Trophoblast cell (in vitro differentiated cells and primary cell): ENCODE measurements around the gene PCMTD2.

ENCODE experiments used
- DNase-seq, 2 donors: peaks; one replicate each; pipeline ENCODE4 v3.0.0-alpha.2; 2016
- H2AFZ ChIP-seq: 2 replicates; pipeline ENCODE4 v1.6.1; 2013; ENCODE audit warnings: low read length, moderate library complexity, mild to moderate bottlenecking; ENCODE audit not compliant: insufficient read depth, poor library complexity
- H2AK5ac ChIP-seq: 2 replicates; pipeline ENCODE4 v1.6.1; 2013; ENCODE audit warnings: mild to moderate bottlenecking, low read length
- H2BK120ac ChIP-seq: 2 replicates; pipeline ENCODE4 v1.6.1; 2013; ENCODE audit warnings: low read length, mild to moderate bottlenecking, moderate library complexity; ENCODE audit not compliant: insufficient read depth, poor library complexity
- H2BK12ac ChIP-seq: 2 replicates; pipeline ENCODE4 v1.6.1; 2013; ENCODE audit warnings: mild to moderate bottlenecking, low read length, moderate library complexity
- H2BK5ac ChIP-seq: 2 replicates; pipeline ENCODE4 v1.6.1; 2013; ENCODE audit warnings: low read length, low read depth, moderate library complexity, mild to moderate bottlenecking; ENCODE audit not compliant: poor library complexity
- H3K14ac ChIP-seq: 2 replicates; pipeline ENCODE4 v1.6.1; 2013; ENCODE audit warnings: mild to moderate bottlenecking, low read length
- H3K18ac ChIP-seq: 2 replicates; pipeline ENCODE4 v1.6.1; 2013; ENCODE audit warnings: mild to moderate bottlenecking, low read length
- H3K23ac ChIP-seq: 2 replicates; pipeline ENCODE4 v1.6.1; 2013; ENCODE audit warnings: low read length
- H3K27ac ChIP-seq: 2 replicates; pipeline ENCODE4 v1.5.1; 2013; ENCODE audit warnings: low read depth, mild to moderate bottlenecking, inconsistent platforms, low read length, moderate library complexity
- H3K27me3 ChIP-seq: 2 replicates; pipeline ENCODE4 v1.6.1; 2013; ENCODE audit warnings: inconsistent platforms, mild to moderate bottlenecking, low read length, moderate library complexity; ENCODE audit not compliant: insufficient read depth
- H3K36me3 ChIP-seq, 2 experiments: 1 replicate in 1 of 2; 2 replicates in 1 of 2; pipeline ENCODE4 v1.6.1; 2013; ENCODE audit warnings: low read length in 2 of 2, mild to moderate bottlenecking in 2 of 2, moderate library complexity in 1 of 2; ENCODE audit not compliant: insufficient read depth in 2 of 2, control insufficient read depth in 1 of 2
- H3K4ac ChIP-seq: 2 replicates; pipeline ENCODE4 v1.6.1; 2013; ENCODE audit warnings: low read depth, mild to moderate bottlenecking, low read length, moderate library complexity
- H3K4me1 ChIP-seq, 2 experiments: 1 replicate in 1 of 2; 2 replicates in 1 of 2; pipeline ENCODE4 v1.6.1; 2013; ENCODE audit warnings: low read length in 2 of 2, mild to moderate bottlenecking in 2 of 2, moderate library complexity in 1 of 2; ENCODE audit not compliant: insufficient read depth in 2 of 2, control insufficient read depth in 1 of 2
- H3K4me2 ChIP-seq: 2 replicates; pipeline ENCODE4 v1.6.1; 2013; ENCODE audit warnings: inconsistent platforms, mild to moderate bottlenecking, low read length, moderate library complexity
- H3K4me3 ChIP-seq: 2 replicates; pipeline ENCODE4 v1.5.1; 2013; ENCODE audit warnings: mild to moderate bottlenecking, low read depth, low read length, inconsistent platforms
- H3K79me1 ChIP-seq: one replicate; pipeline ENCODE4 v1.6.1; 2013; ENCODE audit warnings: low read length
- H3K79me2 ChIP-seq: 2 replicates; pipeline ENCODE4 v1.6.1; 2013; ENCODE audit warnings: low read length, mild to moderate bottlenecking; ENCODE audit not compliant: control insufficient read depth, insufficient read depth, poor library complexity
- H3K9ac ChIP-seq: 2 replicates; pipeline ENCODE4 v1.6.1; 2013; ENCODE audit warnings: mild to moderate bottlenecking, low read length
- H3K9me3 ChIP-seq: 2 replicates; pipeline ENCODE4 v1.6.1; 2013; ENCODE audit warnings: low read depth, mild to moderate bottlenecking, control low read depth, inconsistent platforms, low read length; ENCODE audit not compliant: insufficient read depth
- H4K12ac ChIP-seq: 2 replicates; pipeline ENCODE4 v1.6.1; 2013; ENCODE audit warnings: low read depth, mild to moderate bottlenecking, low read length, moderate library complexity
- H4K8ac ChIP-seq: 2 replicates; pipeline ENCODE4 v1.6.1; 2013; ENCODE audit warnings: low read depth, mild to moderate bottlenecking, low read length, moderate library complexity
- H4K91ac ChIP-seq: one replicate; pipeline ENCODE4 v1.6.1; 2013; ENCODE audit warnings: low read depth, mild to moderate bottlenecking, low read length, moderate library complexity
- WGBS: extraction: QIAGEN DNeasy Blood & Tissue Kit; methylation state at CpG from one replicate; pipeline ENCODE4 v1.1.7; 2013; ENCODE audit warnings: missing lambda C conversion rate; ENCODE audit not compliant: insufficient read length, insufficient coverage; ENCODE audit errors: extremely low coverage; 5-methylcytosine and 5-hydroxymethylcytosine counted together

Gene PCMTD2

DNA sequence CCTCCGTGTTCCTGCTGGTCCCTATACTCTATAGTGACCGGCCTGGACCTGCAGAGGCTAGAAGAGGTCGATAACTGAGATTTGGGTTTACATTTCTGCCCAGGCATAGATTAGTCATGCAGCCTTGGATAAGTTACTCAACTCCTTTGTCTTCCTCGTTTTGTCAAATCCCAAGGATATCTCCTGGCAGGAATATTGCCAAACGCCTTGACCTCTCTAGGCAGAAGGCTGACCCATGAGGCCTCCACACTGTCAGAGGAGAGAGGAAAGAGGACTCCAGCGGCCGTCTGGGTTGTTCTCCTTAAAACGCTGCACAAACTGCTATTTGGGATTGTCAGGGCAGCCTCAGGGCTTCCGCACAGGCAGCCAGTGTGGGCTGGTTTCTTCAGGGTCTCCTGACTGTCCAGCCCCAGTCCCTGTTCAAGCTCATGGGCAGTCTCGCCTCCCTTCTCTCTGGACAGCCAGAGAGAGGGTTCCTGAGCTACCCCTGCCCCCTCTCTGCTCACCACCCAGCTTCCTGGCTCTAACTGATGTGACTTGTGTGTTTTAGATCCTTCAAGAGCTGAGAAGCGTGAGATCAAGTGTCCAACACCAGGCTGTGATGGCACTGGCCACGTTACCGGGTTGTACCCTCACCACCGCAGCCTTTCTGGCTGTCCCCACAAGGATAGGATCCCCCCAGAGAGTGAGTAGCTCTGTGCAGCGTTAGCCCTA lies 44.7 kb upstream of the PCMTD2 start:
- no peak for DNase-seq
- H3K27ac ChIP-seq = no peak overlapping the region
- H3K79me1 ChIP-seq = no peaks in the 10 kb centered on the region
- peaks cover 3% of the 10 kb centered on the region for H3K9me3 ChIP-seq
- H3K18ac ChIP-seq = no peak overlapping the region
- H4K12ac ChIP-seq = no peak overlapping the region
- H4K8ac ChIP-seq = no peak overlapping the region
- H3K14ac ChIP-seq = no peak overlapping the region
- WGBS = no CpG with 5 or more reads among the region's 15 CpGs
- no peaks in the 10 kb centered on the region for H3K79me2 ChIP-seq
- no peak overlapping the region for H2BK5ac ChIP-seq
- no peak overlapping the region for H2AFZ ChIP-seq
- no peaks in the 10 kb centered on the region for H3K4me1 ChIP-seq
- no peak overlapping the region for H2BK120ac ChIP-seq
- no peak overlapping the region for H3K4me2 ChIP-seq
- no peak overlapping the region for H3K4me3 ChIP-seq
- no peak overlapping the region for H3K9ac ChIP-seq
- H2BK12ac ChIP-seq = no peak overlapping the region
- no peaks in the 10 kb centered on the region for H3K27me3 ChIP-seq
- no peak overlapping the region for H2AK5ac ChIP-seq
- no peak overlapping the region for H4K91ac ChIP-seq
- H3K23ac ChIP-seq = no peak overlapping the region
- H3K36me3 ChIP-seq = no peaks in the 10 kb centered on the region
- H3K4ac ChIP-seq = no peak overlapping the region

DNA sequence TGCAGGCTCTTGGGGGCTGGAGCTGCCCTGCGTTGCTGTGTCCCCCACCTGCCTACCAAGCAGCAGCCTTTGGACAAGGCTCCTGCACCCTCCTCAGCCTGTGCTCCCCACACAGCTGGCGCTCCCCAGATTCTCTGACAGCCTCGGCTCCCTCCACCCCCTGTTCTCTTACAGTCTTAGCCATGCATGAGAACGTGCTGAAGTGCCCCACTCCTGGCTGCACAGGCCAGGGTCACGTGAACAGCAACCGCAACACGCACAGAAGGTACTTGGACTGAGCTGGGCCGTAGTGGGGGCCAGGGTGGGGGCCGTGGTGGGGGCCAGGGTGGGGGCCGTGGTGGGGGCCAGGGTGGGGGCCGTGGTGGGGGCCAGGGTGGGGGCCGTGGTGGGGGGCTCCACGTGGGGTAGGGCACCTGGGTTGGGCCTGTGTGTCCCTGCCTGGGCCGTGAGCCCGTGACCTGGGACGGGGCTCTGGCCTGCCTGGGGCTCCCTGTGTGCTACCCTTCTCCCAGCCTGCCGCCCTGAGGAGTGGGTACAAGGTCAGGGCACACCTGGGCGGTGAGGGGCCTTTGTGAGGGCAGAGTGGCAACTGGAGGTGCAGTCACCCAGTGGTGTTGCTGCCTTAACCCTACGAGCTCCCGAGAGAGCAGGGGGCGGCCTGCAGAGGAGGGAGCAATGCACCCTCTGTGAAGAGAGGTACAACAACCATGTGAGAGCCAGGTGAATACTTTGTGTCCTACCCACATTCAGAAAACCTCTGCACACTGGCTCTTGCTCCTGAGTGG lies 43.5 kb upstream of the PCMTD2 start:
- Histone ChIP-seq H3K9me3 (no peaks in the 10 kb centered on the region), H2BK12ac (no peak overlapping the region), H3K27ac (no peak overlapping the region), H3K9ac (no peak overlapping the region), H3K4me3 (no peak overlapping the region), H3K14ac (no peak overlapping the region), H3K36me3 (no peaks in the 10 kb centered on the region), H3K4ac (no peak overlapping the region), H3K4me2 (no peak overlapping the region), H3K79me2 (no peaks in the 10 kb centered on the region), H3K4me1 (no peaks in the 10 kb centered on the region), H2AFZ (no peak overlapping the region), H3K18ac (no peak overlapping the region), H3K79me1 (no peaks in the 10 kb centered on the region), H3K27me3 (no peaks in the 10 kb centered on the region), H4K12ac (no peak overlapping the region), H4K91ac (no peak overlapping the region), H2BK120ac (no peak overlapping the region), H2BK5ac (no peak overlapping the region), H4K8ac (no peak overlapping the region), H2AK5ac (no peak overlapping the region), H3K23ac (no peak overlapping the region)
- DNase-seq = no peak
- WGBS = no CpG with 5 or more reads among the region's 21 CpGs

DNA sequence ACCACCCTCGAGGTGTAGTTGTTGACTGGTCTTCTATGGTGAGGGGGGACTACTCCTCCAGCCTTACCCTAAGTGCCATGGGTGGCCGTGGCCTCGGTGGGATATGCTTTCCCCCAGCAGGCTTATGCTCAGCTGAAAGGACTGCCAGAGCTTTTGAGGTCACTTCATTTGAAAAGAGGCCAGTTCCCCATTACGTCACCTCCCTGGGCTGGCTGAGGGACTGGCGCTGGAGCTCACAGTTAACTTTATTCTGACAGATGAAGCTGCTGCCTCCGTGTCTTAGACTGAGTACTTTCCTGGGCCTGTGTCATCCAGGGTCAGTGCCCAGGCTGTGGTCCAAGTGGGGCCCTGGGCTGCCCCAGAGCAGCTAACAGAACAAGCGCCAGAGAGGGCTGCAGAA lies 42.8 kb upstream of the PCMTD2 start:
- no peak overlapping the region for H3K4ac ChIP-seq
- no peaks in the 10 kb centered on the region for H3K79me1 ChIP-seq
- H3K79me2 ChIP-seq = no peaks in the 10 kb centered on the region
- no peak for DNase-seq
- H3K14ac ChIP-seq = no peak overlapping the region
- no peak overlapping the region for H3K4me3 ChIP-seq
- H2BK5ac ChIP-seq = no peak overlapping the region
- no peaks in the 10 kb centered on the region for H3K4me1 ChIP-seq
- no peak overlapping the region for H3K18ac ChIP-seq
- H3K4me2 ChIP-seq = no peak overlapping the region
- H3K36me3 ChIP-seq = no peaks in the 10 kb centered on the region
- H3K9me3 ChIP-seq = no peaks in the 10 kb centered on the region
- H3K23ac ChIP-seq = no peak overlapping the region
- no peaks in the 10 kb centered on the region for H3K27me3 ChIP-seq
- H4K12ac ChIP-seq = no peak overlapping the region
- no CpG with 5 or more reads among the region's 7 CpGs for WGBS
- H2AFZ ChIP-seq = no peak overlapping the region
- no peak overlapping the region for H4K91ac ChIP-seq
- H2AK5ac ChIP-seq = no peak overlapping the region
- no peak overlapping the region for H4K8ac ChIP-seq
- no peak overlapping the region for H3K27ac ChIP-seq
- H2BK120ac ChIP-seq = no peak overlapping the region
- H3K9ac ChIP-seq = no peak overlapping the region
- H2BK12ac ChIP-seq = no peak overlapping the region

DNA sequence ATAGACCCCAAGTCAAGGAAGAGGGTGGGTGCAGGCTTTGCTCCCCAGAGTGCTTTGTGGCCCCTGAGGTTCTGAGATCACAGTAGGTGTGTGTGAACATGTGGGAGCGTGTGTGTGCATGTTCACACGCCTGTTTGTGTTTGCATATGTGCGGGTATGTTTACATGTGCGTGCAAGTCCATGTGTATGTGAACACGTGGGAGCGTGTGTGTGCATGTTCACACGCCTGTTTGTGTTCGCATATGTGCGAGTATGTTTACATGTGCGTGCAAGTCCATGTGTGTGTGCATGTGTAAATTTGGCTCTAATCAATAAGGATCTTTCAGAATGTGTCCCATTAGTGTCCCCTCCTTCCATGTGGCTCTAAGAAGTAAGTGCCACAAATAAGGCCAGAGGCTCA lies 41.4 kb upstream of the PCMTD2 start:
- Histone ChIP-seq H2AK5ac (no peak overlapping the region), H3K18ac (no peak overlapping the region), H3K9ac (no peak overlapping the region), H3K4me2 (no peak overlapping the region), H3K4me1 (no peaks in the 10 kb centered on the region), H3K27me3 (no peaks in the 10 kb centered on the region), H4K12ac (no peak overlapping the region), H2AFZ (no peak overlapping the region), H4K91ac (no peak overlapping the region), H3K4me3 (no peak overlapping the region), H3K36me3 (no peaks in the 10 kb centered on the region), H3K4ac (no peak overlapping the region), H3K27ac (no peak overlapping the region), H2BK12ac (no peak overlapping the region), H4K8ac (no peak overlapping the region), H3K14ac (no peak overlapping the region), H2BK5ac (no peak overlapping the region), H3K79me2 (no peaks in the 10 kb centered on the region), H3K79me1 (no peaks in the 10 kb centered on the region), H3K9me3 (no peaks in the 10 kb centered on the region), H3K23ac (no peak overlapping the region), H2BK120ac (no peak overlapping the region)
- no peak for DNase-seq
- no CpG with 5 or more reads among the region's 10 CpGs for WGBS
